Lower leg skin (tissue), 3 donors: ENCODE data around the gene NEDD4L.

ENCODE experiments used
- CTCF ChIP-seq, 3 donors: fragments of 450-650 bp; IDR thresholded peaks; one replicate each; pipeline ENCODE4 v1.5.1; 2016; ENCODE audit warnings: antibody characterized with exemption in 3 of 3, mild to moderate bottlenecking in 3 of 3, moderate library complexity in 2 of 3
- POLR2A ChIP-seq, 2 donors: fragments of 450-650 bp; IDR thresholded peaks; one replicate each; pipeline ENCODE4 v1.6.1; 2016 to 2017; ENCODE audit warnings: antibody characterized with exemption in 2 of 2, mild to moderate bottlenecking in 1 of 2, moderate library complexity in 1 of 2

- no peak for TF ChIP-seq CTCF (IDR thresholded peaks at IDR 0.05)
- no peak for TF ChIP-seq POLR2A (IDR thresholded peaks at IDR 0.05)
Observed at GRCh38 chr18:58242435-58242834, 198.4 kb downstream of the NEDD4L start.
